Stomach (tissue), 4 donors: ENCODE results near the gene AVPR1A.

ENCODE experiments used
- CTCF ChIP-seq, 7 experiments: fragments of 450-650 bp in 4 of 7; fragments of 200-600 bp in 3 of 7; sonication (generic) in 3 of 7; IDR thresholded peaks; one replicate each; pipeline ENCODE4 v1.5.1; 2016 to 2019; ENCODE audit warnings: antibody characterized with exemption in 7 of 7, control low read depth in 2 of 7, mild to moderate bottlenecking in 1 of 7
- EP300 ChIP-seq: sonication (generic); formaldehyde crosslinking; IDR thresholded peaks from one replicate; pipeline ENCODE4 v1.6.1; 2017; ENCODE audit warnings: antibody characterized with exemption
- POLR2A ChIP-seq, 4 donors: fragments of 450-650 bp; IDR thresholded peaks; one replicate each; pipeline ENCODE4 v1.6.1; 2016; ENCODE audit warnings: antibody characterized with exemption in 4 of 4, control low read depth in 2 of 4, mild to moderate bottlenecking in 1 of 4, moderate library complexity in 1 of 4
- POLR2AphosphoS5 ChIP-seq, 3 donors: sonication (generic); formaldehyde crosslinking; IDR thresholded peaks; one replicate each; pipeline ENCODE4 v1.6.1; 2016; ENCODE audit warnings: antibody characterized with exemption in 3 of 3

DNA sequence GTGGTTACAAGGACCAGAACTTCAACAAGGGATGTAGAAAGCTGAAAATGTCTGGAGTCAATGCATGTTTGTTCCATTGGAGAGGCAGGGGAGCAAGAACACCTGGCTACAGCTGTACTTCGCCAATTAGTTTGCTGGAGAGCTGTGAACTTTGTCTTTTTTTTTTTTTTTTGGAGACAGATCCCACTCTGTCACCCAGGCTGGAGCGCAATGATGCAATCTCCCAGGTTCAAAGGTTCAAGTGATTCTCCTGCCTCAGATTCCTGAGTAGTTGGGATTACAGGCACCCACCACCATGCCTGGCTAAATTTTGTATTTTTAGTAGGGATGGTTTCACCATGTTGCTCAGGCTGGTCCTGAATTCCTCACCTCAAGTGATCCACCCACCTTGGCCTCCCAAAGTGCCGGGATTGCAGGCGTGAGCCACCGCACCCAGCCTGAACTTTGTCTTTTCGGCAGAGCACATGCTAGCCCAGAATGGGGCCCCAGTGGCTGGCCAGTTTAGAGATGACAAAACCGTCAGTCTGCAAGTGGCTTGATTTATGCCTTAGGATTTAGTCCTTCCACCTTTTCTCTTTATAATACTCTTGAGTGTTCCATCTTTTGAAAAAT lies 55.5 kb downstream of the AVPR1A start:
- TF ChIP-seq CTCF (IDR thresholded peaks at IDR 0.05) (no peak), POLR2AphosphoS5 (IDR thresholded peaks at IDR 0.05) (no peak), POLR2A (IDR thresholded peaks at IDR 0.05) (no peak), EP300 (no peak)
